Neural progenitor cell (in vitro differentiated cells): Measurements from ENCODE around the gene PRKAB2.

Experiments
- EZH2 ChIP-seq: fragments of 200-600 bp; sonication (generic); IDR thresholded peaks from 2 replicates; pipeline ENCODE4 v1.6.1; 2017; ENCODE audit warnings: antibody characterized with exemption, mild to moderate bottlenecking, moderate library complexity
- EZH2phosphoT487 ChIP-seq: fragments of 200-600 bp; sonication (generic); IDR thresholded peaks from 2 replicates; pipeline ENCODE4 v1.6.1; 2017; ENCODE audit warnings: antibody characterized with exemption
- TF ChIP-seq, protein P1 (sequence below): fragments of 200-600 bp; sonication (generic); IDR thresholded peaks from 2 replicates; pipeline ENCODE4 v1.5.1; 2017; ENCODE audit warnings: antibody characterized with exemption, mild to moderate bottlenecking

- TF ChIP-seq, protein P1, sequence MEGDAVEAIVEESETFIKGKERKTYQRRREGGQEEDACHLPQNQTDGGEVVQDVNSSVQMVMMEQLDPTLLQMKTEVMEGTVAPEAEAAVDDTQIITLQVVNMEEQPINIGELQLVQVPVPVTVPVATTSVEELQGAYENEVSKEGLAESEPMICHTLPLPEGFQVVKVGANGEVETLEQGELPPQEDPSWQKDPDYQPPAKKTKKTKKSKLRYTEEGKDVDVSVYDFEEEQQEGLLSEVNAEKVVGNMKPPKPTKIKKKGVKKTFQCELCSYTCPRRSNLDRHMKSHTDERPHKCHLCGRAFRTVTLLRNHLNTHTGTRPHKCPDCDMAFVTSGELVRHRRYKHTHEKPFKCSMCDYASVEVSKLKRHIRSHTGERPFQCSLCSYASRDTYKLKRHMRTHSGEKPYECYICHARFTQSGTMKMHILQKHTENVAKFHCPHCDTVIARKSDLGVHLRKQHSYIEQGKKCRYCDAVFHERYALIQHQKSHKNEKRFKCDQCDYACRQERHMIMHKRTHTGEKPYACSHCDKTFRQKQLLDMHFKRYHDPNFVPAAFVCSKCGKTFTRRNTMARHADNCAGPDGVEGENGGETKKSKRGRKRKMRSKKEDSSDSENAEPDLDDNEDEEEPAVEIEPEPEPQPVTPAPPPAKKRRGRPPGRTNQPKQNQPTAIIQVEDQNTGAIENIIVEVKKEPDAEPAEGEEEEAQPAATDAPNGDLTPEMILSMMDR = no peak
- TF ChIP-seq EZH2 = no peak
- TF ChIP-seq EZH2phosphoT487 = no peak
Observed at GRCh38 chr1:147177611-147178380, 5.5 kb upstream of the PRKAB2 start.
